ENCODE measurements around the gene HHAT. TPM values are rescaled to one million over a fixed set of nuclear protein-coding genes. Genes with fewer than 3 reads are reported as not detected.

Gene HHAT
- total RNA-seq, 2 experiments from 2014 or later, result 5.2 to 9.5 TPM

DNA sequence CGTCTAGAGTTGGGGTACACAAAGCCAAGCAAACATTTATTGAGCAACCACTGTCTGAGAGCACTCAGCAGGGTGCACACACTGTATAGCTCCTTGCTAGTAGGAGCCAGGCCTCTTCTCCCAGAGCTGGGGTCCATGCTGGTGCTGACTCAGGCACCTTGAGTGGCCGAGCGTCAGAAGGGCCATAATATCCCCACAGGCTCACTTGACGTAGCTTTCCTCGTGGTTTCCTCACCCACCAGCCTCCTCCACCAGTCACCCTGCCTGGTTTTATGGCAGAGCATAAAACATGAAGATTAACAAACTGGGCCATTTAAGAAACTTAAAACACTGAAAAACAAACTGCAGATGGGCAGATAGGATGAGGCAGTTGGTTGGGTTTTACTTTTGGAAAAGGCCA, 361.5 kb downstream of the HHAT start:
- Histone ChIP-seq H3K79me2 (ENCODE audit: insufficient read depth, low read depth, low read length) (no peaks in the 10 kb centered on the region), H3K4me3 (ENCODE audit: low read depth, low read length, poor library complexity, severe bottlenecking) (no peak overlapping the region), H4K20me1 (ENCODE audit: insufficient read depth, low read length) (no peaks in the 10 kb centered on the region), H3K4me2 (ENCODE audit: low read length) (no peak overlapping the region), H2AFZ (ENCODE audit: low read length) (no peak overlapping the region), H3K4me1 (ENCODE audit: insufficient read depth, low read length, poor library complexity, severe bottlenecking) (no peaks in the 10 kb centered on the region), H3K9me2 (ENCODE audit: insufficient read depth, low read length) (no peaks in the 10 kb centered on the region), H3K27ac (ENCODE audit: low read depth, low read length, poor library complexity, severe bottlenecking) (no peak overlapping the region), H3K36me3 (ENCODE audit: insufficient read depth, low read length) (no peaks in the 10 kb centered on the region), H3K9me3 (ENCODE audit: low read length) (no peaks in the 10 kb centered on the region)
- intact Hi-C loops (cut with micrococcal nuclease; ENCODE audit: unreplicated experiment), result no loop called here
- TF ChIP-seq, protein P1, sequence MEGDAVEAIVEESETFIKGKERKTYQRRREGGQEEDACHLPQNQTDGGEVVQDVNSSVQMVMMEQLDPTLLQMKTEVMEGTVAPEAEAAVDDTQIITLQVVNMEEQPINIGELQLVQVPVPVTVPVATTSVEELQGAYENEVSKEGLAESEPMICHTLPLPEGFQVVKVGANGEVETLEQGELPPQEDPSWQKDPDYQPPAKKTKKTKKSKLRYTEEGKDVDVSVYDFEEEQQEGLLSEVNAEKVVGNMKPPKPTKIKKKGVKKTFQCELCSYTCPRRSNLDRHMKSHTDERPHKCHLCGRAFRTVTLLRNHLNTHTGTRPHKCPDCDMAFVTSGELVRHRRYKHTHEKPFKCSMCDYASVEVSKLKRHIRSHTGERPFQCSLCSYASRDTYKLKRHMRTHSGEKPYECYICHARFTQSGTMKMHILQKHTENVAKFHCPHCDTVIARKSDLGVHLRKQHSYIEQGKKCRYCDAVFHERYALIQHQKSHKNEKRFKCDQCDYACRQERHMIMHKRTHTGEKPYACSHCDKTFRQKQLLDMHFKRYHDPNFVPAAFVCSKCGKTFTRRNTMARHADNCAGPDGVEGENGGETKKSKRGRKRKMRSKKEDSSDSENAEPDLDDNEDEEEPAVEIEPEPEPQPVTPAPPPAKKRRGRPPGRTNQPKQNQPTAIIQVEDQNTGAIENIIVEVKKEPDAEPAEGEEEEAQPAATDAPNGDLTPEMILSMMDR (conservative IDR thresholded peaks at IDR 0.05; ENCODE audit: low read length), result no peak
- no peak for TF ChIP-seq EZH2phosphoT487 (IDR thresholded peaks at IDR 0.05; ENCODE audit: borderline replicate concordance, low read depth, low read length)
- no peak for DNase-seq (ENCODE audit: low spot score)
- no TSS peak for BruUV-seq (replicated peaks)
- ChIA-PET POLR2A (no interaction called here), CTCF (ENCODE audit: unreplicated experiment) (no interaction called here)

DNA sequence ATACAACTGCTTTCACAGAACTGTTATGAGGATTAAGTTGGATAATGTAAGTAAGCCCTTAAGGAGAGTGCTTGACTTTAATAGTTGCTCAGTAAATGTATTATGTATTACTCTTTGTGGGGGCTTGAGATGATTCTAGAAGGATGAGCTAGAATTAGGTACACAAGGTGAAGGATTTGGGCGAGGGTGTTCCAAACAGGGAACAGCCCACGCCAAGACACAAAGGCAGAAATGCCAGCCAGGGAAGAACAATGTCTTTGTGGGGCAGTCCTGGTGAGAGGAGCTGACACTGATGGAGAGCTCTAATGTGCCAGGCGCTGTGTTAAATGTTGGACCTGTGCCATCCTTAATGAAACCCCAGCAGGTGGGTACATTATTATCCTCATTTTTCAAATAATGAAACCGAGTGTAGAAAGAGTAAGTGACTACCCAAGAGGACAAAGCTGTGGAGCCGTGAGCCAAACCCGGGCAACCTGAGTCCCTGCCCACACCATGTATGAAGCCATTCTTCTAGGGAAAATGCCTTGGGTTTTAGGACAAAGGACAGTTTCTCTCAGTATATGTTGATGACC, 362.4 kb downstream of the HHAT start:
- Histone ChIP-seq H3K79me2 (ENCODE audit: insufficient read depth, low read depth, low read length) (no peaks in the 10 kb centered on the region), H3K27ac (ENCODE audit: low read depth, low read length, poor library complexity, severe bottlenecking) (no peak overlapping the region), H3K36me3 (ENCODE audit: insufficient read depth, low read length) (no peaks in the 10 kb centered on the region), H3K4me3 (ENCODE audit: low read depth, low read length, poor library complexity, severe bottlenecking) (no peak overlapping the region), H2AFZ (ENCODE audit: low read length) (no peak overlapping the region), H3K4me1 (ENCODE audit: insufficient read depth, low read length, poor library complexity, severe bottlenecking) (no peaks in the 10 kb centered on the region), H3K9me3 (ENCODE audit: low read length) (no peaks in the 10 kb centered on the region), H4K20me1 (ENCODE audit: insufficient read depth, low read length) (no peaks in the 10 kb centered on the region), H3K9me2 (ENCODE audit: insufficient read depth, low read length) (no peaks in the 10 kb centered on the region), H3K4me2 (ENCODE audit: low read length) (no peak overlapping the region)
- CTCF ChIA-PET (ENCODE audit: unreplicated experiment), result no interaction called here
- BruUV-seq (replicated peaks), result no TSS peak
- intact Hi-C loops (cut with micrococcal nuclease; ENCODE audit: unreplicated experiment), result no loop called here
- POLR2A ChIA-PET, result no interaction called here
- no peak for TF ChIP-seq EZH2phosphoT487 (IDR thresholded peaks at IDR 0.05; ENCODE audit: borderline replicate concordance, low read depth, low read length)
- TF ChIP-seq, protein P1 (conservative IDR thresholded peaks at IDR 0.05; ENCODE audit: low read length), result no peak
- DNase-seq (ENCODE audit: low spot score), result no peak

DNA sequence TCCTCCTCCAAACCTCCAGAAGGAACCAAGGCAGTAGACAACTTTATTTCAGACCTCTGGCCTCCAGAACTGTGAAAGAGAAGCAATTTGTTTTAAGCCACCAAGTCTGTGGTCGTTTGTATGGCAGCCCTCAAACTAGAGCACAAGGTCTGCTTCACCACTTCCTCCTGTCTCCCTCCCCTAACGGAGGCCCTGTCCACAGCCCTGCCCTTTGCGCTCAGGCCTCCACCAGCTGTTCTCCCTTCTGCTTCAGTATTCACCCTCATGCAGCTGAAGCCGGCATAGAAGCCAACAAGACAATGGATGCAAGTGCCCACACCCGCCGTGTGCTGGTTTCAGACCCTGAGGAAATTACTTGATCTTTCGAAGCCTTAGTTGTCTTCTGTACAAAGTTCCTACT, 364.1 kb downstream of the HHAT start:
- ChIA-PET POLR2A (no interaction called here), CTCF (ENCODE audit: unreplicated experiment) (no interaction called here)
- Histone ChIP-seq H3K4me2 (ENCODE audit: low read length) (no peak overlapping the region), H3K4me3 (ENCODE audit: low read depth, low read length, poor library complexity, severe bottlenecking) (no peak overlapping the region), H3K79me2 (ENCODE audit: insufficient read depth, low read depth, low read length) (no peaks in the 10 kb centered on the region), H3K27ac (ENCODE audit: low read depth, low read length, poor library complexity, severe bottlenecking) (no peak overlapping the region), H3K4me1 (ENCODE audit: insufficient read depth, low read length, poor library complexity, severe bottlenecking) (no peaks in the 10 kb centered on the region), H3K36me3 (ENCODE audit: insufficient read depth, low read length) (no peaks in the 10 kb centered on the region), H2AFZ (ENCODE audit: low read length) (no peak overlapping the region), H3K9me3 (ENCODE audit: low read length) (no peaks in the 10 kb centered on the region), H3K9me2 (ENCODE audit: insufficient read depth, low read length) (no peaks in the 10 kb centered on the region), H4K20me1 (ENCODE audit: insufficient read depth, low read length) (no peaks in the 10 kb centered on the region)
- intact Hi-C loops (cut with micrococcal nuclease; ENCODE audit: unreplicated experiment), result no loop called here
- no TSS peak for BruUV-seq (replicated peaks)
- TF ChIP-seq, protein P1 (conservative IDR thresholded peaks at IDR 0.05; ENCODE audit: low read length), result no peak
- no peak for TF ChIP-seq EZH2phosphoT487 (IDR thresholded peaks at IDR 0.05; ENCODE audit: borderline replicate concordance, low read depth, low read length)
- no peak for DNase-seq (ENCODE audit: low spot score)
